Choroid plexus epithelial cell (primary cell): ENCODE measurements around the gene ELFN1.

Source experiments
- DNase-seq: peaks from one replicate; pipeline ENCODE4 v3.0.0-alpha.2; 2010; ENCODE audit warnings: low read depth
- H3K4me3 ChIP-seq: 2 replicates; pipeline ENCODE4 v1.5.1; 2011; ENCODE audit warnings: low read depth, mild to moderate bottlenecking, control low read depth, low read length, moderate library complexity
- TF ChIP-seq, protein P1 (sequence below): conservative IDR thresholded peaks from 2 replicates; pipeline ENCODE4 v1.5.1; 2011; ENCODE audit warnings: low read depth, mild to moderate bottlenecking, control low read depth, inconsistent platforms, low read length, moderate library complexity

Gene ELFN1

DNA sequence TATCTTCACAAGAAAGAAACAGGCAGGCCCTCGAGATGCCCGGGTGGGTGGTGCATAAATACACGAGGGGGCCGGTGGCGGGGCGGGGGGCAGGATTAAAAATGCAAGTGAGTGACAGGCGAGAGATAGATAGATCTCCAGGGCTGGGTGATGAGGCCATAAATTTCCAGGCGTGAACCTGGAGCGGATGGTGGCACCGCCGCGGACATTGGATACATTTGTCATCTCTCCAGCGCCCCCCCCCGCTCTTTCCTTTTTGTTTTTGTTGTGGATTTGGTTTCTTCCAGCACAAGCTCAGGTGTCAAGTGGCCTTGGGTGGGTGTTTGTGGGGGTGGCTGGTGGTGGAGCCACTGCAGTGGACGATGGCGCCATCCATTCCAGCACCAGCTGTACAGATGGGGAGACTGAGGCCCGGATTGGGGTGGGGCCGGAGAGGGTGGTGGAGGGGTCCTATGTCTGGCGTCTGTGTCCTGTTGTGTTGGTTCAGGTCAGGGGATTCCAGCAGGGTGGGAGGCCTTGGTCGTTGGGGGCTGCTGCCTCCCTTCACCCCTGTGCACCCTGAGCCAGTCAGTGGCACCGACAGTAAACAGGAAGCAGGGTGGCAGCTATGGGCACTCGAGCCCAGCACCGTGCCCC is 2.9 kb downstream of the ELFN1 start:
- H3K4me3 ChIP-seq: no peak overlapping the region
- no peak for DNase-seq
- TF ChIP-seq, protein P1, sequence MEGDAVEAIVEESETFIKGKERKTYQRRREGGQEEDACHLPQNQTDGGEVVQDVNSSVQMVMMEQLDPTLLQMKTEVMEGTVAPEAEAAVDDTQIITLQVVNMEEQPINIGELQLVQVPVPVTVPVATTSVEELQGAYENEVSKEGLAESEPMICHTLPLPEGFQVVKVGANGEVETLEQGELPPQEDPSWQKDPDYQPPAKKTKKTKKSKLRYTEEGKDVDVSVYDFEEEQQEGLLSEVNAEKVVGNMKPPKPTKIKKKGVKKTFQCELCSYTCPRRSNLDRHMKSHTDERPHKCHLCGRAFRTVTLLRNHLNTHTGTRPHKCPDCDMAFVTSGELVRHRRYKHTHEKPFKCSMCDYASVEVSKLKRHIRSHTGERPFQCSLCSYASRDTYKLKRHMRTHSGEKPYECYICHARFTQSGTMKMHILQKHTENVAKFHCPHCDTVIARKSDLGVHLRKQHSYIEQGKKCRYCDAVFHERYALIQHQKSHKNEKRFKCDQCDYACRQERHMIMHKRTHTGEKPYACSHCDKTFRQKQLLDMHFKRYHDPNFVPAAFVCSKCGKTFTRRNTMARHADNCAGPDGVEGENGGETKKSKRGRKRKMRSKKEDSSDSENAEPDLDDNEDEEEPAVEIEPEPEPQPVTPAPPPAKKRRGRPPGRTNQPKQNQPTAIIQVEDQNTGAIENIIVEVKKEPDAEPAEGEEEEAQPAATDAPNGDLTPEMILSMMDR: no peak

DNA sequence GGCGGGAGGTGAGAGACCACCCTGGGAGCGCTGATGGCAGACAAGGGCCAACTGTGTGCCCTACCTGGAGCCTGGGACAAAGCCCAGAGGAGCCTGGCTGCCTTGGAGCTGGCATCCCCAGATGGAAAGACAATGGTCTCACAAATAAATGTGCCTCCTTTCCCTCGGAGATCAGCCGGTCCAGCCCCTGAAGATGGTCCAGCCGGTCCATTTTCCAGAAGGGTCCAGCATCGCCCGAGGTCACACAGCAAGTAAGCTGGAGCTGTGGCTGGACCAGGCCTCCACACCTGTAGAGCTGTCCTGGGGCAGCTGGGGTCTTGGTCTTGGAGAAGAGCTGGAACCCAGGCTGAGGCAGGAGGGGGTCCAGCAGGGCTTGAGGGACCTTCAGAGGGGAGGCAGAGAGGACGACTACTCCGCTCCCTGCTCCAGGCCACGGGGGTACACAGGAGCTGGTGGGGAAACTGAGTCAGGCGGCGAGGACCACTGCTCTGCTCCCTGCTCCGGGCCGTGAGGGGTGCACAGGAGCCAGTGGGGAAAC is 3.6 kb downstream of the ELFN1 start:
- DNase-seq: no peak
- TF ChIP-seq, protein P1: no peak
- H3K4me3 ChIP-seq: no peak overlapping the region

DNA sequence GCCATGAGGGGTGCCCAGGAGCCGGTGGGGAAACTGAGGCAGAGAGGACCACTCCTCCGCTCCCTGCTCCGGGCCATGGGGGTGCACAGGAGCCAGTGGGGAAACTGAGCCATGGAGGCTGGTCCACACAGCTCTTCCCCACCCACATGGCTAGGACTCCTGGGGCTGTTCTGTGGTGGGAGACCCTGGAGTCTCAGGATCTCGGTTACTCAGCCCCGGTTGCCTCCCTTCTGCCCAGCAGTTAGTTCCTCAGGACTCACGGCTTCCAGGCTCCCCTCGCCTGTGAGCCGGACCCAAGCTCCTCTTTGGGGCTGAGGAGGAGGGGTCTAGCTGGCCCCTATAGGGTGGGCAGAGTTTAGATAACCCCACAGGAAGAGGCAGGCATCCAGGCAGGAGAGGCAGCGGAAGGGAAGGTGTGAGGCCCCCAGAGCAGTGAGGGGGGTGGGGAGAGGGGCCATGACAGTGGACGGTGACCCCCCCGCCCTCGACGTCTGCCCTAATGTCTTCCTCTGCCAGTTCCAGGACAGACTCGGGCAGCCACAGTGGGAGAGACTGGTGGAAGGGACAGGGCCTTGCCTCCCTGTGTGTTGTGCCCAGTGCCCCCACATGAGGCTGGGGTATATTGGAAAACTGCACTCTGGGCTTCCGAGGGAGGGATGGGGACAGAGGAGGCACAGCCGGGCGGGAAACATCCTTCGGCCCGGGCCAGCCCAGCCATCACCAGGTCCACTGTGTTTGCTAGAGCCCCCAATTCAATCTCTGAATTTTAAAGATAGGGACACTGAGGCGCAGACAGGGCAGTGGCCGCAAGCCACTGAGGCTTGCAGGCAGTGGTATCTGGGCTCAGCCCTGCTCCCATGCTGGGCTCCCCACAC is 4.3 kb downstream of the ELFN1 start:
- no peak overlapping the region for H3K4me3 ChIP-seq
- DNase-seq: no peak
- TF ChIP-seq, protein P1: no peak

DNA sequence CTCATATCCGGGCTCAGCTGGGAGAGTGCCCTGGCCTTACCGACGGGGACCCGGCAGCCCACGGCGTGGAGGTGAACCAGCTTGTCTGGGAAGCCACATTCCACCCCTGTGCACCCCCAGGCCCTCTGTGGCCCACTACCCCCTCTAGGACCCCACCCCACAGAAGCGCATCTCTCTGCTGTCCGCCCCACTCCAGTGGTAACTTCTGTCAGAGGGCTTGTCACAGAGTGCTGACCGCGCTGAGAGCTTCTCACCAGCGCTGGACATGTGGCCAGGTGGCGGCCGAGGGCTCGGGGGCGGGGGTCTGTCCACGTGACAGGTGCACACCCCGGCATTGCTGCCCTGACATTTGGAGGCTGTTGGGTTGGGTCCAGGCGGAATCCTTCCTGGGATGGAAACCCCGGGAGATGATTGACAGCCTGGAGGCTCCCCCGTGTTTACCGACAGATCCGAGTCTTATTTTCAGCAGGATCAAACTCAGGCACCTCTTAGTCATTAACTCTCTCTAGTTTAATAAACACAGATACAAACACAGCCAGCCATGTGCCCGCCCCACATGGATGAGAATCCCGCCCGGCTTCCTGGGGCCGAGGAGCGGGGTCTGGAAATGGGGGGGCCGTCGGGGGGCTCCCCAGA is 5.1 kb downstream of the ELFN1 start:
- DNase-seq: no peak
- TF ChIP-seq, protein P1: no peak
- H3K4me3 ChIP-seq: no peak overlapping the region

DNA sequence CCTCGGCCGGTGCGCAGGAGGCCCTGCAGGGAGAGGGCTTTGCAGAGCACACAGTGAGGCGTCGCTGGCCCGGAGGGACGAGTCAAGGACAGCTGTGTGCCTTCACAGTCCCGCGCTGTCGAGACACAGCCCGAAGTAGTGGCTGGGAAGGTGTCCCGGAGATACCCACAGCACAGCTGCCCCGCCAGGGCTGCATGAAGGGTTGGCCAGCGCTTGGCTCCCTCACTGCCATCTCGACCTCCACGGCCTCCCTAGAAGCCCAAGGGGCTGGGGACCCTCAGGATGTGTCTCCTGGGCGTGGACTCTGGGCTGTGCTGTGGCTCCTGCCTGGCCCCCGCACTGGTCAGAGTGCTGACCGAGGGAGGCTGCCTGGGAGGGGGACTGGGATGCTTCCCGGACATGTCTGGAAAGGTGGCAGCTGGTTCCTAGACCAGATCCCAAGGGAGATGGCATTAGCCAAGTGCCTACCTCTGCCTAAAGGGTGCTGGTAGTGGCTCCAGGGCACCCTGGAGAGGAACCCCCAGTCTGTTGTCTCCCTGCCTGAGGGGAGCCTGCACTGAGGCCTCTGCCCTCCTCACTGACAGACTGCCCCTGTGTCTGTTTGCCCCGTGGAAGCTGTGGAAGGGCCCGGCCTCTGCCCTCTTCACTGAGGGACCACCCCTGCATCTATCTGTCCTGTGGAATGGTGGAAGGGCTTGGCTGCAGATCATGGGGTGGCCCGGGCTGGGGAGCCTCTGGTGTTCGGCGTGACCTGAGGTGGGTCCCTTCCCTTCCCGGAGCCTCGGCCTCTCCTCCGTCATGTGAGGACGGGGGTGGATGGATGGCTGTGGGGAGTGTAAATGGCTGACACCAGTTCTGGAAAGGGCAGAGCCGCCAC is 5.8 kb downstream of the ELFN1 start:
- TF ChIP-seq, protein P1: no peak
- no peak overlapping the region for H3K4me3 ChIP-seq
- DNase-seq: no peak

DNA sequence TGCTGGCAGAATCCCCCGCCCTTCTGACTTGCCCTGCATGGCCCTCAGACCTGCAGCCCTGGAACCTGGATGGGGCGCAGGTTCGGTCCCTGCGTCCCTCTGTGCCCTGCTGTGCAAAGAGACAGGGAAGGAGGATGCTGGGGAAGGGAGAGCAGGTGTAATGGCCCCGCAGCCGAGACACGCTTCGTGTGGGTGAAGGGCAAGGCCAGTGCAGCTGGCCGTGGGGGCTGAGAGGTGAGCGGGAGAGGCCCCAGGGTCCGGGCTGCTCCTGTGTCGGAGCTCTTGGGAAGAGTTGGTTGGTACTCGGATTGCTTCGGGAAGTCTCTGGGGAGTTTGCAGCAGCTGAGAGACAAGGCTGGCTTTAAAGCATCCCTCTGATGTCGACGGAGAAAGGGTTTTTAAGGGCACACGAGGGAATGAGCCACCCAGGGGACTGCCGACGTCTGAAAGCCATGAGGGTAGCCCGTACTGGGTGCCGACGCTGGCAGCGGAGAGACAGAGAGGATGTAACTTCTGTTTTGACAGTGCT is 6.5 kb downstream of the ELFN1 start:
- TF ChIP-seq, protein P1: no peak
- DNase-seq: no peak
- no peak overlapping the region for H3K4me3 ChIP-seq
